Psoas muscle (tissue), 8 donors: ENCODE data around the gene MAST2. TPM values are rescaled to one million over a fixed set of nuclear protein-coding genes. Genes with fewer than 3 reads are reported as not detected.
"Not testable (repeated sequence)": the region's sequence is repeated elsewhere in the genome, so short reads cannot be mapped to it uniquely, and the experiment has no call there.

Experiments used
- ATAC-seq, 4 donors: fragments of 200-7000 bp; cut with Tn5 transposase; one replicate each; pipeline ENCODE4 v1.9.1; 2020; ENCODE audit warnings: moderate library complexity in 3 of 4, mild to moderate bottlenecking in 2 of 4
- DNase-seq, 2 donors: peaks; one replicate each; pipeline ENCODE4 v3.0.0-alpha.2; 2020
- H3K27ac ChIP-seq: fragments of 200-600 bp; one replicate; pipeline ENCODE4 v1.8.0; 2022
- H3K27me3 ChIP-seq, 3 donors: fragments of 200-600 bp in 1 of 3; one replicate each; pipeline versions ENCODE4 v1.6.1 to v1.8.0; 2013 to 2022; ENCODE audit warnings: low read length in 2 of 3, mild to moderate bottlenecking in 2 of 3, moderate library complexity in 1 of 3; ENCODE audit not compliant: insufficient read depth in 3 of 3
- H3K36me3 ChIP-seq, 2 donors: fragments of 200-600 bp in 1 of 2; one replicate each; pipeline versions ENCODE4 v1.6.1 to v1.8.0; 2013 to 2022; ENCODE audit warnings: low read depth in 1 of 2, mild to moderate bottlenecking in 1 of 2, moderate library complexity in 1 of 2; ENCODE audit not compliant: insufficient read depth in 1 of 2
- H3K4me1 ChIP-seq: fragments of 200-600 bp; one replicate; pipeline ENCODE4 v1.8.0; 2022
- H3K4me3 ChIP-seq: fragments of 200-600 bp; one replicate; pipeline ENCODE4 v1.8.0; 2022; ENCODE audit warnings: mild to moderate bottlenecking
- H3K9me3 ChIP-seq: fragments of 200-600 bp; one replicate; pipeline ENCODE4 v1.8.0; 2022
- WGBS, 3 donors: extraction: QIAGEN DNeasy Blood & Tissue Kit; methylation state at CpG; one replicate each; pipeline versions ENCODE4 v1.1.6 to v1.1.7; 2013; 5-methylcytosine and 5-hydroxymethylcytosine counted together
- intact Hi-C, 2 donors: fragments of 100-400 bp; cut with DNase I; formaldehyde crosslinking; loops; one replicate each; pipeline versions ENCODE4 v1.11.0 to v1.14.2; 2022
- polyA plus RNA-seq, 3 donors: library from polyadenylated mRNA; stranded (reverse); fragments of 200-250 nt; gene quantifications; one replicate each; pipeline ENCODE4 v1.2.3, GENCODE V29; 2013
- total RNA-seq, 4 donors: library from RNA; stranded (reverse); fragmentation: NEBNext Ultra II Directional in 2 of 4; extraction: Animal tissue kit (Norgen Biotek cat#: 25700) in 2 of 4; gene quantifications; one replicate each; pipeline versions ENCODE4 v1.2.1 to v1.2.4, GENCODE V29; 2021 to 2023
- TF ChIP-seq, protein P1 (sequence below): fragments of 200-600 bp; IDR thresholded peaks from one replicate; pipeline ENCODE4 v1.8.0; 2022; ENCODE audit warnings: antibody characterized with exemption
- donor health status: healthy with polysubstance abuse.
- donor health status: DM: no; HTN: no; CAD: no; lungs with moderate emphysema.
- donor health status: Bipolar disorder and iron deficiency.
- donor health status: healthy.
- donor health status: DM: yes; HTN: yes; CAD: no.
- donor health status: DM: no; HTN: no; CAD: no.
- donor health status: DM: no; HTN: no; CAD: no.
- donor health status: DM: yes; HTN: yes; CAD: no.

The MAST2 gene
- total and polyA plus RNA-seq, 7 donors: 97.8 to 266 (median 159) TPM

DNA sequence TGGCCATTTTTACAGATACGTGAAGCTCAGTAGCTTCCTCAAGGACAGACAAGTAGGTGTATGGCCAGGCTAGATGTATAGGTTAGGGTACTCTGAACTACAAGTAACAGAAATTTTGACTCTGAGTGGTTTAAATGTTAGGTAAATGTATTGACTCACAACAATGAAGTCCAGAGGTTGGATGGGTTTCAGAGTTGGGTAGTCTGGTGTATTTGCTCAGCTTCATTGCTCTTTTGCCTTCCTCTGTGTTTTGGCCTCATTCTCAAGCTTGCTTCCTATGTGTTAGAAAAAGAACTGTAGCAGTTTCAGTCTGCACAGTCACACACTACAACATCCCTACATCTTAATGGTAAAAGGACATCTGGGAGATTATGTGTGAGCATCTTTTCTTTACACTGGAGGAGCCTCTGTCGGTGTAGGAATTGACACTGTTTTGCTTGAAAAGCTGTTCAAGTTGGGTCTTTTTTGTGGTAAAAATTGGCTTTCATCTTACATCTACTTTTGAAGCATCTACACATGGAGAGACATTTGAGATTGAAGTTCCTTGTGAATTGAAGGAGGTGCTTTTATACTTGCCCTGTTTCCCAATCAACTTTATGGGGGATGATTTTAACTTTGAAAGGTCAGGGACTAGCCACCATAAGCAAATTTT lies 64.4 kb downstream of the MAST2 start:
- H3K27me3 ChIP-seq: no peaks in the 10 kb centered on the region
- H3K4me3 ChIP-seq: no peak overlapping the region
- H3K27ac ChIP-seq: no peak overlapping the region
- WGBS, 3 donors: 93 to 97% (median 97%) methylated on average over 2 of the region's 2 CpGs
- no peak for DNase-seq
- peaks cover 32% of the 10 kb centered on the region for H3K4me1 ChIP-seq
- no peaks in the 10 kb centered on the region for H3K36me3 ChIP-seq
- TF ChIP-seq, protein P1, sequence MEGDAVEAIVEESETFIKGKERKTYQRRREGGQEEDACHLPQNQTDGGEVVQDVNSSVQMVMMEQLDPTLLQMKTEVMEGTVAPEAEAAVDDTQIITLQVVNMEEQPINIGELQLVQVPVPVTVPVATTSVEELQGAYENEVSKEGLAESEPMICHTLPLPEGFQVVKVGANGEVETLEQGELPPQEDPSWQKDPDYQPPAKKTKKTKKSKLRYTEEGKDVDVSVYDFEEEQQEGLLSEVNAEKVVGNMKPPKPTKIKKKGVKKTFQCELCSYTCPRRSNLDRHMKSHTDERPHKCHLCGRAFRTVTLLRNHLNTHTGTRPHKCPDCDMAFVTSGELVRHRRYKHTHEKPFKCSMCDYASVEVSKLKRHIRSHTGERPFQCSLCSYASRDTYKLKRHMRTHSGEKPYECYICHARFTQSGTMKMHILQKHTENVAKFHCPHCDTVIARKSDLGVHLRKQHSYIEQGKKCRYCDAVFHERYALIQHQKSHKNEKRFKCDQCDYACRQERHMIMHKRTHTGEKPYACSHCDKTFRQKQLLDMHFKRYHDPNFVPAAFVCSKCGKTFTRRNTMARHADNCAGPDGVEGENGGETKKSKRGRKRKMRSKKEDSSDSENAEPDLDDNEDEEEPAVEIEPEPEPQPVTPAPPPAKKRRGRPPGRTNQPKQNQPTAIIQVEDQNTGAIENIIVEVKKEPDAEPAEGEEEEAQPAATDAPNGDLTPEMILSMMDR: no peak
- no peaks in the 10 kb centered on the region for H3K9me3 ChIP-seq
- ATAC-seq: no peak
- intact Hi-C loops: no loop called here

DNA sequence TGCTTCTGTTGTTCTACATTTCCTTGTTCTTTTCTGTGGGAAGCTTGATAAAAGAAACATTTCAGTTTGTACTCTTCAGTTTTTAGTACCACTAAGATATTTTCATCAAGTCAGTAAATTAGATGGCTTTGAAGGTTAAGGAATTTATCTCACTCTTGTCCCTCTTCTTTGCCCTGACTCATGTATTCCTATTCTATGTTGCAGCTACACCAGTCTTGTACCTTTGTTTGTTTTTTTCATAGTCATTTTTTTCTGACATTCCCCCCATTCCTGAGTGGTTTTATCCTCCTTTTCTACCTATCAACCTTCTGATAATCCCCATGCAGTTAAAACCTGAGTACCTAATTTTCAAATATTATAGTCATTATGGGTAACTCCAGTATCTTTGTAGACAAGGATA lies 65.4 kb downstream of the MAST2 start:
- ATAC-seq: no peak
- H3K27me3 ChIP-seq: no peaks in the 10 kb centered on the region
- intact Hi-C loops: no loop called here
- H3K4me1 ChIP-seq: peaks cover 22% of the 10 kb centered on the region
- H3K9me3 ChIP-seq: no peaks in the 10 kb centered on the region
- TF ChIP-seq, protein P1: no peak
- no peaks in the 10 kb centered on the region for H3K36me3 ChIP-seq
- no peak overlapping the region for H3K27ac ChIP-seq
- DNase-seq: no peak
- H3K4me3 ChIP-seq: no peak overlapping the region

DNA sequence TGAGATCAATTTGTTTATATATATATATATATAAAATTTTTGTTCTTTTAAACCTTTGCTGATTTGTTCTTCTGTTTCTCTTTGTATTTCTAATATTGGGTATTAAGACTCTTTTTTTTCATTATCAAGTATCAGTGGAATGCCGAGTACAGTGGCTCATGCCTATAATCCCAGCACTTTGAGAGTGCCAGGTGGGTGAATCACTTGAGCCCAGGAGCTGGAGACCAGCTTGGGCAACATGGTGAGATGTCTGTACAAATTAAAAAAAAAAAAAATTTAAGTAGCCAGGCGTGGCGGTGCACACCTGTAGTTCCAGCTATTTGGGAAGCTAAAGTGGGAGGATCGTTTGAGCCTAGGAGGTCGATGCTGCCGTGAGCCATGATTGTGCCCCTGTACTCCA lies 67.1 kb downstream of the MAST2 start:
- no peaks in the 10 kb centered on the region for H3K27me3 ChIP-seq
- intact Hi-C loops: no loop called here
- no peaks in the 10 kb centered on the region for H3K9me3 ChIP-seq
- TF ChIP-seq, protein P1: no peak
- peaks cover 10% of the 10 kb centered on the region for H3K4me1 ChIP-seq
- H3K27ac ChIP-seq: no peak overlapping the region
- H3K4me3 ChIP-seq: no peak overlapping the region
- 92 to 96% (median 94%) methylated on average over 6 of the region's 6 CpGs for WGBS, 3 donors
- ATAC-seq (peak in 2 of 4 donors; percentile 40 to 43), DNase-seq (no peak)
- H3K36me3 ChIP-seq: no peaks in the 10 kb centered on the region

DNA sequence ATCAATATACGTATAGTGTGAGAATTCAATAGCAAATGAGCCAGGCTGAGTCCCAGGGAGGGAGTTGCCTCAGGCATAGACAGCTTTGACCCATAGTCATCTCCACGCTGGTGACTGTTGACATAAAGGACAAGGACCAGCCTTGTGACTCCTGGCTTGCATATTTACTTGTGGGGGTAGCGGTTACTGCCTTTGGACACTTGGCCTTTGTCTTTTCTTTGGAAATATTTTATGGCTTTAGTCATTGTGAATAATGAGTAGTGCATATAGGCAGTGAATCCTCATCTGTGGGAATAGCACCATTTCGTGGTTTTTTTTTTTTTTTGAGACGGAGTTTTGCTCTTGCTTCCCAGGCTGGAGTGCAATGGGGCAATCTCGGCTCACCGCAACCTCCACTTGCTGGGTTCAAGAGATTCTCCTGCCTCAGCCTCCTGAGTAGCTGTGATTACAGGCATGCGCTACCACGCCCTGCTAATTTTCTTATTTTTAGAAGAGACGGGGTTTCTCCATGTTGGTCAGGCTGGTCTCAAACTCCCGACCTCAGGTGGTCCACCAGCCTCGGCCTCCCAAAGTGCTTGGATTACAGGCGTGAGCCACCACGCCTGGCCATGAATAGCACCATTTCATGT lies 68.9 kb downstream of the MAST2 start:
- H3K4me1 ChIP-seq: peaks cover 18% of the 10 kb centered on the region
- ATAC-seq, H3K27me3 ChIP-seq, H3K27ac ChIP-seq, DNase-seq, H3K4me3 ChIP-seq, H3K9me3 ChIP-seq, intact Hi-C loops, H3K36me3 ChIP-seq: not testable (repeated sequence)
- WGBS, 3 donors: 95 to 98% (median 96%) methylated on average over 14 of the region's 14 CpGs

DNA sequence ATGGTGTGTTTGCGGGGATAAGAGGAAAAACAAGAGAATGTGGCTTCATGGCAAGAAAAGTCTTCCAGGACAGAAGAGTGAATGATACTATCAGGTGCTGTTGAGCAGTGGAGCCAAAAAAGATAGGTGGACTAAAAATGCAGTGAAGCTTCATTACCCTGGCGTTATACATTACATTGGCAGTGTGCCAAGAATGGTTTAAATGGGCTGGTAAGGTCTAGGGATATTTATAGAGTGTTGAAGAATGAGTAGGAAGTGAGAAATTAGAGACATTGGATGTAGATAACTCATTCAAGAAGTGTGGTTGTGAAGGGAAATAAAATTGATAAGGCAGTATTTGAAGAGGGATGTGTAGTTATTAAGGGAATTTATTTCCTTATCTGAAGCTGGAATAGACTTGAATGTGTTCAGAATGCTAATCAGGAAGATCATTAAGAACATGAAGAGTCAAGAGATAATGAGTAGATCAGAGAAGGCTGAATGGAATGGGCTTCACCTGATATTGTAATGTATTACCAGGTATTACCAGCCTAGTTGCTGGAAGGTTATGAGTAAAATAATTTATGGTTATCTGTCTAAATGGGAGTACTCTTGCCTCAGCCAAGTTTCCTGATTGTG lies 72.7 kb downstream of the MAST2 start:
- H3K27ac ChIP-seq: no peak overlapping the region
- H3K27me3 ChIP-seq: no peaks in the 10 kb centered on the region
- intact Hi-C loops: no loop called here
- DNase-seq (no peak), ATAC-seq (no peak)
- TF ChIP-seq, protein P1: no peak
- WGBS, 3 donors: 65 to 79% (median 66%) methylated on average over 2 of the region's 2 CpGs
- H3K4me3 ChIP-seq: no peak overlapping the region
- peaks cover 20% of the 10 kb centered on the region for H3K4me1 ChIP-seq
- H3K36me3 ChIP-seq: no peaks in the 10 kb centered on the region
- H3K9me3 ChIP-seq: no peaks in the 10 kb centered on the region
